Erythroblast (primary cell): Measurements from ENCODE around the gene SLC48A1.

Experiments
- GATA1 ChIP-seq: IDR thresholded peaks from 2 replicates; pipeline ENCODE4 v1.6.1; 2011; ENCODE audit warnings: low read depth, mild to moderate bottlenecking, control low read depth, low read length, moderate library complexity
- POLR2A ChIP-seq: IDR thresholded peaks from 2 replicates; pipeline ENCODE4 v1.6.1; 2011; ENCODE audit warnings: mild to moderate bottlenecking, low read length

DNA sequence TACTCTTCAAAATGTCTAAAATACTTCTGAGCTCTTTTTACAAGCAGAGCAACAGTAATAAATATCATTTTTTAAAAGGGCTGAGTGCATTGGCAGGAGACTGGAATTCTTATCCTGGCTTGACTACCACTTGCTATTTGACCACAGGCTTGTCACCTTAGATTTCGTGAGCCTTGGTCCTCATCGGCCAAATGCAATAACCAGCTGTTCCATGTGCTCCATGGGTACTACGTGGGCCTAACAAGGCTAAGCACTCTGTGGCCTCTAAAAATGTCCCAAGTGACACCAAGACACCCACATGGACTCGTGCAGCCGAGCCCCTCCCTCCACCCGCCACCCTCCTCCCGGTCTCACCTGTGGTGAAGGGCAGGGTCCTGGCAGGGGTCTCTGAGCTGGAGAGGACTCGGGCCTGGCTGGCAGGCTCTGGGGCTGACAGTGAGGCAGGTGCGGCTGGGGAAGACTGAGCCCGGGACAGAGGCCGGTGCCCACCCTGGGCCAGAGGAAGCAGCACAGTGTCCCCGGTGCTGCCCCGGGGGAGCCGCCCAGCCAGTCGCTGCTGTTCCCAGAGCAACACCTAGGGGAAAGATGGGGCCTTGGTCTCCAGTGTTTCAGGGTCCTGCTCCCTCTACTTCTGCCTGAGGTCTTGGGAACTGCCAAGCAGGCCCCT, 20.1 kb downstream of the SLC48A1 start:
- TF ChIP-seq POLR2A, result no peak
- no peak for TF ChIP-seq GATA1
